GM21737 (cell line): ENCODE data around the gene EHF.

ENCODE experiments used
- ATAC-seq: cut with Tn5 transposase; IDR thresholded peaks from one replicate; pipeline ENCODE4 v1.9.1; 2021; ENCODE audit warnings: mild to moderate bottlenecking, moderate library complexity; ENCODE audit not compliant: unreplicated experiment

Gene EHF

DNA sequence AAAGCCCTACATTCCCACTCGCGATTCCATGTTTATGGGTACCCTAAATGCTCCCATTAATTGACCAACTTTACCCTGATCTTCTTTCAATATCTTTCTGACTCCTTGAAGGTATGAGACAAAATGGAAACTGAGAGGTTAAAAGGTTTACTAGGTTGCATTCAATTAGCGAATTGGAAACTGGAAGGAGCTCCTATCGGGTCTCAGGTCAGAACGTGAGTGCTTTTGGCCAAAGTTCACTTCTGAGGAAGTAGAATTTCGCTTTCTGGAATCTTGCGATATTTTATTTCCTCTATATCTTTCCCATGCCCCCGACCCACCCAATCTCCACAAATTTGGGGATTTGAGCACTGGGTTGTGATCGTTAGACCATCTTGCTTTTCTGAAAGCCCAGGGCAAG lies 2.6 kb downstream of the EHF start:
- ATAC-seq, result no peak

DNA sequence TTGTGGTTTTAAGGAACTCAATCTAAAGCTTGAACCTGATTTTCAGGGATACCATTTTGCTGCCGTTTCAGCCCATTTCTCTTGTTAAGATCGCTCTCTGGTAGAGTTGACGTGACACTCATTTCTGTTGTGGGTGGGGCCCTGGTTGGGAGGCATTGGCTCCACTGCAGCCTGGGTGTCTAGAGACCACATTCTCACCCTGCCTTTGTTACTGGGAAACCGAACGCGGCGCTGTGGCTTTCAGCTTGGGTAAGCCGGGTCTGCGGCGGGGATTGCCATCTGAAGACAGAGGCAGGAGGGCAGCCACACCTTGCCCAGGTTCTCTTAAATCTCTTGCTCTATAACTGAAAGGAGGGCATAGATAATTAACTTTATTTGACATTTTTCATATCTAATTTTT lies 3.2 kb downstream of the EHF start:
- ATAC-seq, result peak; percentile 50

GRCh38 chr11:34625576-34625975 lies 4.7 kb downstream of the EHF start:
- no peak for ATAC-seq

- ATAC-seq, result no peak
Observed at GRCh38 chr11:34626393-34626792, 5.5 kb downstream of the EHF start.

DNA sequence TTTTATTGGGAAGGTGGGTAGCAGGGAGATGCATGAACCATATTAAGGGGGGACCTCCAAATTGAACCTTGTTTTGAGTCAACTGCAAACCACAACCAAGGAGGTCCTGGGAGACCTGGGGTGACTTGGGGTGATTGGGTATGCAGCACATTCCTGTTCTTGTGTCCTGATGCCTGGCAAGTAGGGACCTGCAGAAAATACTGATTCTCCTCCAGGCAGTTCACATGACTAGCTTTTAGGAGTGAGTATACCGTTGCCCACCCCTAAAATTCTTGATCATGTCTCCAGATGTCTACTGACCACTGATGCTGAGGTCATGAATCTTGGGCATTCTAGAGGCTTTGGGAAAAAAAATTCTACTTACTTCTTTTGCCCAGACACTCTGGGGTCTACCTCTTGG lies 6.3 kb downstream of the EHF start:
- no peak for ATAC-seq

DNA sequence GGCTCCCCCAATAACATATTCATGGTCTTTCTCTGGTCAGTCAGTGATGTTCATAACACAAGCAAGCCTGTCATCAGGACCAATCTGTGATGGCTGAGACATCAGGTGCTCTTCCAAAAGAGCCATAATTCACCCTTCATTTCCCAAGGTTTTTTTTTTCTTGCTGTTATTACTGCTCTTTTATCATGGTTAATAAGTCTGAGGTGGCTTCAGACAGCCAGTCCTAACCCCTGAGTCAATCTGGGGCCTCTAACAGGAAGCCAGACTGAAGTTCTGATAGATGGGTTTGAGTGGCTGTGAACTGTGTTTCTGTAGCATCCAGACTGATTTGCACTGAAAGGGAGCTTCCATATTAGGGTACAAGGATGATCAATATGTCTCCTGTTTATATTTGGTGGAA lies 8.8 kb downstream of the EHF start:
- ATAC-seq, result no peak

GRCh38 chr11:34630544-34630943 lies 9.7 kb downstream of the EHF start:
- ATAC-seq, result no peak

GRCh38 chr11:34631297-34631696 lies 10.4 kb downstream of the EHF start:
- ATAC-seq, result no peak

DNA sequence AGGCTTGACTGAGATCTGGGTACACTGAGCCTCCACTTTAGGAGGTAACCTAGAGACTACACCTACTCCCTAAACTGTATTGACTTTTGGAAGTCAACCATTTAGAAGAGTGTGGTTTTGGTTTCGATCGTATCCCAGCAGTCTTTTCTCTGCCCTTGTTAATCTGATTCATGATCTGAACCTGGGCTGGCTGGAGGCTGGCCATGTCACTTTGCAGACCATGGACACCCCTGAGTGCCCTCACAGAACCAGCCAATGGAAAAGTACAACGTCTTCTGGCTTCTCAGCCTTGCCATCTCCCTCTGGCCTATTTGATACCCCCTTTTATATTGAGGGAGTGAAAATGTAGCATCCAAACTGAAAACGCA lies 10.8 kb downstream of the EHF start:
- ATAC-seq, result no peak

GRCh38 chr11:34632105-34632791 lies 11.4 kb downstream of the EHF start:
- ATAC-seq, result no peak

DNA sequence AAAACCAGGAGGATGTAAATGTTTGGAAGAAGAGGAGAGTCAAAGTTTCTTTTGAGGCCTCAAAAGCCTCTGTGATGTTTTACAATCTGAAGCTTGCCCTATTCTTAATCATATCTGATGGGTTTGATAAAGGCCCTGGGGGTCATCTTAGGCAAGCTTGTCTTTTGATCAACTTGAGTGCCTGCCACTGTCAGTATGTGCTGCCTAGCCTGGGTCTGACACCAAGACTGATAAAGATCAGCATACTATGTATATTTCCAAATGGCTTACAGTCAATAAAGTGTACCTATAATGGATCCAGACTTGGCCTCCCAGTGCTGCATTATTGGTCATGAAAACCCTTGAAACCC lies 12.7 kb downstream of the EHF start:
- ATAC-seq, result peak; percentile 22

- ATAC-seq, result peak; percentile 81
Observed at GRCh38 chr11:34633990-34634693, 13.2 kb downstream of the EHF start.

DNA sequence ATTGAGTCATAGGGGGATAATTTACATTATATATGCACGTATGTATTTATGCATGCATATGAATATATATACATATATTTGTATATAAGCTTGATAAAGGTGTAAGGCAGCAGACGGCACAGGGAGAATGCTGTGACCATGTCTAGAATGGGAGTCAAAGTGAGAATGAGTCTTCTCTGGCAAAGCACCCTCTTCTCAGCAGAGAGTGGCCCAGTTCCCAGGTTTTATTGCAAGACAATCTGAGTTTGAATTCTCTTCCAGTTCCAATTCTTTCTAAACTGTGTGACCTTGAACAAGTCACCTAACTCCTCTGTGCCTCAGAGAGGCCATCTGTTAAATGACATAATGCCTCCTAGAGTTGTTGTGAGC lies 13.8 kb downstream of the EHF start:
- no peak for ATAC-seq

GRCh38 chr11:34636127-34636526 lies 15.2 kb downstream of the EHF start:
- ATAC-seq, result no peak

DNA sequence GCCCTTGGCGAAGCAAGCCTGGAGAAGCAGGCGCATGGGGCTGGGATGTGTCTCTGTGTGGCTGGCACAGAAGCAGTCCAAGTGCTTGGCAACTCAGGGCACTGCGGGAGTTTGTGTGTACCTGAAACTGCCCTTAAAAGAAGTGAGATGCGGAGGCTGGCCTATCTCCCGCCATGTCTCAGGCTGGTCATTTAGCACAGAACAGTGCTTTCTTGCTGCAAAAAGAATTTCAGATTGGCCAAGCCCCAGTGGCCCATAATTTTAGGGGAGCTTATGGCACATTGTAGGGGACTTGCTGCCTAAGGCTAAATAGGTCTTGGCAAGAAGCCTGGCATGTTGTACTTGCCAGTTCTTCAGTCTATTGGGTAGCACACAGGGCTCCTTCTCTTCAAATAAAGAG lies 16.4 kb downstream of the EHF start:
- no peak for ATAC-seq

- no peak for ATAC-seq
Observed at GRCh38 chr11:34638897-34639296, 18.0 kb downstream of the EHF start.

- ATAC-seq, result no peak
Observed at GRCh38 chr11:34639545-34639944, 18.7 kb downstream of the EHF start.

GRCh38 chr11:34640050-34640923 lies 19.4 kb downstream of the EHF start:
- ATAC-seq, result peak; percentile 97

- no peak for ATAC-seq
Observed at GRCh38 chr11:34640924-34641275, 20.0 kb downstream of the EHF start.

DNA sequence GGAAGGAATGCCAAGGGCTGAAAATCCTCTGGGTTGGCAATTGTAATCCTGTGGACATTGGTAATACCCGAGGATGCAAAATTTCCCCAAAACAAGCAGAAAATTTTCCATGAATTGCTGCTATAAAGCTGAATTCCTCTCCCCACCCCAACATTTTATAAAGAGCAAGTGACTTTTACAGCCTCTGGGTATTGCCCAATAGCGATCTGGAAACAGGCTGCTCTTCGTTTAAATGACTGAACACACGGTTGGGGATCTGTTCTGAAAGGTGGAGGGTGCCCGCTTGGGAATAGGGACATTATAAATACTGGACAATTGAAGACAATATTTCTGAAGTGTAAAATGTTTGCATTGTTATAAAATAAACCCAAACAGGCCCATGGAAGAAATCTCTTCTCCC lies 20.6 kb downstream of the EHF start:
- ATAC-seq, result no peak

GRCh38 chr11:34642001-34642554 lies 21.2 kb downstream of the EHF start:
- no peak for ATAC-seq

DNA sequence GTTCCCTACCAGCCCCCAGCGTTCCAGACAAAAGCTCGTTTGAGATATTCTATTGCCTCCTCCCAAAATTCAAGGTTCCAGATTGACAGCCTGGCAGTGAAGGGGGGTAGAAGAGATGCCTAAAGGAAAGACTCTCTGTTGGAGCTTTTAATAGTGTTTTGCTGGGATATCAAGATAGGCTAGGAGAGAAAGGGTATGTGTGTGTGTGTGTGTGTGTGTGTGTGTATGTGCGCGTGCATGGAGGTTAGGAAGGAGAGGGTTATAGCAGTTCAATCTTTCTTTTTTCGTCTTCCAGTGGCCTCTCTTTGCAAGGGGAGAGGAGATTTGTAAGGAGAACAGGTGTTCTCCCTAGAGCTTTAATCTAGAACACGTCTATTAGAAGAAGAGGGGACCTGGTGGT lies 22.0 kb downstream of the EHF start:
- ATAC-seq, result no peak
